ENCODE data around the gene RPH3AL. TPM values are rescaled to one million over a fixed set of nuclear protein-coding genes. Genes with fewer than 3 reads are reported as not detected.

RPH3AL gene
- total RNA-seq, 1 donor: 2.0 TPM

Other genes starting within 250 kb of the RPH3AL start
- not detected in 2 replicates for gene SCGB1C2, start 215.2 kb downstream of the RPH3AL start, total RNA-seq (ENCODE audit: low replicate concordance)
- gene DOC2B, start 171.2 kb downstream of the RPH3AL start, total RNA-seq (ENCODE audit: low replicate concordance): not detected in 2 replicates
- gene RFLNB, start 93.1 kb upstream of the RPH3AL start, total RNA-seq (ENCODE audit: low replicate concordance): 12.7 and 28.0 TPM in 2 replicates